ENCODE data around the gene CSAG1. TPM values are rescaled to one million over a fixed set of nuclear protein-coding genes. Genes with fewer than 3 reads are reported as not detected.
"Not testable (repeated sequence)": the region's sequence is repeated elsewhere in the genome, so short reads cannot be mapped to it uniquely, and the experiment has no call there.

The CSAG1 gene, protein sequence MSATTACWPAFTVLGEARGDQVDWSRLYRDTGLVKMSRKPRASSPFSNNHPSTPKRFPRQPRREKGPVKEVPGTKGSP
- total RNA-seq: not detected

DNA sequence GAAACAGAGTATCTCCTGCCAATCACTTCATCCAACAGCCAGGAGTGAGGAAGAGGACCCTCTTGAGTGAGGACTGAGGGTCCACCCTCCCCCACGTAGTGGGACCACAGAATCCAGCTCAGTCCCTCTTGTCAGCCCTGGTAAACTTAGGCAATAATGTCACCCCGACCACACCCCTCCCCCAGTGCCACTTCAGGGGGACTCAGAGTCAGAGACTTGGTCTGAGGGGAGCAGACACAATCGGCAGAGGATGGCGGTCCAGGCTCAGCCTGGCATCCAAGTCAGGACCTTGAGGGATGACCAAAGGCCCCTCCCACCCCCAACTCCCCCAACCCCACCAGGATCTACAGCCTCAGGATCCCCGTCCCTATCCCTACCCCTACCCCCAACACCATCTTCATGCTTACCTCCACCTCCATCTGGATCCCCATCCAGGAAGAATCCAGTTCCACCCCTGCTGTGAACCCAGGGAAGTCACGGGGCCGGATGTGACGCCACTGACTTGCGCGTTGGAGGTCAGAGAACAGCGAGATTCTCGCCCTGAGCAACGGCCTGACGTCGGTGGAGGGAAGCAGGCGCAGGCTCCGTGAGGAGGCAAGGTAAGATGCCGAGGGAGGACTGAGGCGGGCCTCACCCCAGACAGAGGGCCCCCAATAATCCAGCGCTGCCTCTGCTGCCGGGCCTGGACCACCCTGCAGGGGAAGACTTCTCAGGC is at the start of gene CSAG1, which contains the start of gene MAGEA12:
Gene CSAG1 (minus strand): TSS at position 461 of the 715 bp plus-strand sequence. CDS start 1,261 bp downstream, outside the sequence.
Gene MAGEA12 (plus strand): TSS at position 497 of the 715 bp plus-strand sequence. CDS start 2,405 bp downstream, outside the sequence.
- no peaks in the 10 kb centered on the region for H3K9me3 ChIP-seq
- no peak for TF ChIP-seq POLR2A (IDR thresholded peaks at IDR 0.05)
- no peaks in the 10 kb centered on the region for H3K4me1 ChIP-seq
- intact Hi-C loops (cut with DNase I; ENCODE audit: low total_unique reads) (no loop called here), in situ Hi-C loops (cut with MboI; ENCODE audit: low pct_ligation_motif_present in 1 of 4, low pct_unique_long_range_greater_than_20kb in 1 of 4, low sequenced_read_pairs in 3 of 4) (no loop called here)
- no peak for DNase-seq
- H3K27ac ChIP-seq: no peak within 1 kb of the TSS
- no peaks in the 10 kb centered on the region for H3K27me3 ChIP-seq
- WGBS, 2 donors (ENCODE audit: low coverage in 1 of 2): 82% methylated on average over 10 of the region's 21 CpGs; no CpG with 5 or more reads in 1 of the 2 donors
- H3K4me3 ChIP-seq: no peak within 1 kb of the TSS
- no peaks in the 10 kb centered on the region for H3K36me3 ChIP-seq

DNA sequence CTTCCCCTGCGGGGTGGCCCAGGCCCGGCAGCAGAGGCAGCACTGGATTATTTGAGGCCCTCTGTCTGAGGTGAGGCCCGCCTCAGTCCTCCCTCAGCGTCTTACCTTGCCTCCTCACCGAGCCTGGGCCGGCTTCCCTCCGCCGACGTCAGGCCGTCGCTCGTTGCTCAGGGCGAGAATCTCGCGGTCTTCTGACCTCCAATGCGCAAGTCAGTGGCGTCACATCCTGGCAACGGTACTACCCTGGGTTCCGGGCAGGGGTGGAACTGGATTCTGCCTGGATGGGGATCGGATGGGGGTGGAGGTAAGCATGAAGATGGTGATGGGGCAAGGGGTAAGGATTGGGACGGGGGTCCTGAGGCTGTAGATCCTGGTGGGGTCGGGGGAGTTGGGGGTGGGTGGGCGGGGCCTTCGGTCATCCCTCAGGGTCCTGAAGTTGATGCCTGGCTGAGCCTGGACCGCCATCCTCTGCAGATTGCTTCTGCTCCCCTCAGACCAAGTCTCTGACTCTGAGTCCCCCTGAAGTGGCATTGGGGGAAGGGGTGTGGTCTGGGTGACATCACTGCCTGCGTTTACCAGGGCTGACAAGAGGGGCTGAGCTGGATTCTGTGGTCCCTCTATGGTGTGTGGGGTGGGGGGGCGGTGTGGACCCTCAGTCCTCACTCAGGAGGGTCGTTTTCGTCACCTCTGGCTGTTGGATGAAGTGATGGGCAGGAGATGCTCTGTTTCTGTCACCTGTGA is 36.2 kb upstream of the CSAG1 start, which contains the start of gene MAGEA6:
Gene MAGEA6 (minus strand): TSS at position 141 of the 741 bp plus-strand sequence. CDS start 2,039 bp downstream, outside the sequence.
- H3K9me3 ChIP-seq; H3K4me3 ChIP-seq; intact Hi-C loops (cut with DNase I; ENCODE audit: low total_unique reads); H3K4me1 ChIP-seq; in situ Hi-C loops (cut with MboI; ENCODE audit: low pct_ligation_motif_present in 1 of 4, low pct_unique_long_range_greater_than_20kb in 1 of 4, low sequenced_read_pairs in 3 of 4); H3K27ac ChIP-seq; DNase-seq; H3K36me3 ChIP-seq; H3K27me3 ChIP-seq: not testable (repeated sequence)
- no CpG with 5 or more reads among the region's 29 CpGs for WGBS, 2 donors (ENCODE audit: low coverage in 1 of 2)

DNA sequence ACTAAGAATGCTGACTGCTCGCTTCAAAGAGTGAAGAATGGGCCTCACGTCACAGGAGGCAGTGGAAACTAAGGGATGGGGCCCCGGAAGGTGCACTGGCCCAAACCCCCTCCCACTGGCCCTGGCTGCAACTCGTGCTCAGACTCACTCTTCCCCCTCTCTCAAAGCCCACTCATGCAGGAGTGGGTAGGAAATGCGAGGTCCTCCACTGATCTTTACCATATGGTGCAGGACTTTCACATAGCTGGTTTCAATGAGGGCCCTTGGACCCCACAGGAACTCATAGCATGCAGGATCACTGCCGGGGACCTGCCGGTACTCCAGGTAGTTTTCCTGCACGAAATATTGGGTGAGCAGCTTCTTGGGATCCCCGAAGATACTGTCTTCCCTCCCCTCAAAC is 33.0 kb upstream of the CSAG1 start:
- intact Hi-C loops (cut with DNase I; ENCODE audit: low total_unique reads); H3K36me3 ChIP-seq; H3K9me3 ChIP-seq; H3K4me3 ChIP-seq; H3K4me1 ChIP-seq; H3K27me3 ChIP-seq; in situ Hi-C loops (cut with MboI; ENCODE audit: low pct_ligation_motif_present in 1 of 4, low pct_unique_long_range_greater_than_20kb in 1 of 4, low sequenced_read_pairs in 3 of 4); H3K27ac ChIP-seq; DNase-seq: not testable (repeated sequence)
- WGBS, 2 donors (ENCODE audit: low coverage in 1 of 2): 74% methylated on average over 9 of the region's 9 CpGs; no CpG with 5 or more reads in 1 of the 2 donors

DNA sequence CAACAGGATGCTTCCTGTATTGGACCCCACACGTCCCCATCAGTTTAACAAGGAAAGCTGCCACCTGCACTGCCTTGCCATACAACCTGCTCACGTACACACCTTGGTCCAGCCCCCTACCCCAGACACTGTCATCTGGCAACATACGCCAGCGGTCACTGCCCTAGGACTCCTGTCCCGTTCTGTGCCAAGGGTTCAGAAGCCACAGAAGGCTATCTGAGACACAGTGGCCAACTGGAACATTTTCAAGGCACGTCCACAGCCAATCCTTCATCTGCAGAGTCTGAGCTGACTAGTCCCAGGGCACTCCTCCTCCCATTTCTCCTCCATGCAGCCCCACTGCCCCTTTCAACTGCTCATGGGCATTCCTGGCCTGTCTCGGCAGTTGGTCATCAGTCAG is 28.1 kb upstream of the CSAG1 start:
- in situ Hi-C loops (cut with MboI; ENCODE audit: low pct_ligation_motif_present in 1 of 4, low pct_unique_long_range_greater_than_20kb in 1 of 4, low sequenced_read_pairs in 3 of 4): not testable (repeated sequence)

DNA sequence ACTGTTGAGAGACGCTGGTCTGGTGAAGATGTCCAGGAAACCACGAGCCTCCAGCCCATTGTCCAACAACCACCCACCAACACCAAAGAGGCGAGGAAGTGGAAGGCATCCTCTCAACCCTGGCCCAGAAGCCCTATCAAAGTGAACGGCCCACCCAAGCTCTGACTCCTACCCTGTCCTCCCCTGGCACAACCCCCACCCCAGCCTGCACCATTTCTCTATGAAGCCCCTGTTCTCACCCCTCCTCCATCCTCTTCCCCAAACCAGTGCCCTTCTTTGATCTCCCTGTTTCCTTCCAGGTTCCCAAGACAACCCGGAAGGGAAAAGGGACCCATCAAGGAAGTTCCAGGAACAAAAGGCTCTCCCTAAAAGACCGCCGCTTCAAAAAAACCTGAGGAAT is 26.0 kb upstream of the CSAG1 start:
- H3K4me1 ChIP-seq; DNase-seq; H3K4me3 ChIP-seq; H3K36me3 ChIP-seq; intact Hi-C loops (cut with DNase I; ENCODE audit: low total_unique reads); H3K9me3 ChIP-seq; in situ Hi-C loops (cut with MboI; ENCODE audit: low pct_ligation_motif_present in 1 of 4, low pct_unique_long_range_greater_than_20kb in 1 of 4, low sequenced_read_pairs in 3 of 4); H3K27ac ChIP-seq; H3K27me3 ChIP-seq: not testable (repeated sequence)
- 85% methylated on average over 5 of the region's 7 CpGs; no CpG with 5 or more reads in 1 of the 2 donors for WGBS, 2 donors (ENCODE audit: low coverage in 1 of 2)

More for the DNA sequence above, 28.1 kb upstream of the CSAG1 start:
- H3K4me1 ChIP-seq; DNase-seq; H3K27ac ChIP-seq; H3K27me3 ChIP-seq; intact Hi-C loops (cut with DNase I; ENCODE audit: low total_unique reads); H3K4me3 ChIP-seq; H3K36me3 ChIP-seq; H3K9me3 ChIP-seq: not testable (repeated sequence)
- 67% methylated on average over 2 of the region's 7 CpGs; no CpG with 5 or more reads in 1 of the 2 donors for WGBS, 2 donors (ENCODE audit: low coverage in 1 of 2)

DNA sequence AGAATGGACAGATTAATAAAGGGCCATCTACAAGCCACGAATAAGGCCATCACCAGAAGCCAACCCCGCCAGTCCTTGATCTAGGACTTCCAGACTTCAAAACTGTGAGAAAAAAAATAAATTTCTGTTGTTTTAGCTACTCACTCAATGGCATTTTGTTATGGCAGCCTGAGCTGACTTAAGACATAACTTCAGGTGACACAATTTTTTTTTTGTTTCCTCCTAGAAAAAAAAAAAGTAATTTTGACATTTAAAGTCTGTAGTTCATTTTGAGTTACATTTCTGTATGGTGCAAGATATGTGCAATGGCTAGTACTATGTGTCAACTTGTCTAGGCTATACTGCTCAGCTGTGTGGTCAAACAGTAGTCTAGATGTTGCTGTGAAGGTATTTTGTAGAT is 25.4 kb upstream of the CSAG1 start, which contains the start of gene CSAG3:
Gene CSAG3 (plus strand): TSS at position 301 of the 400 bp plus-strand sequence.
- DNase-seq; H3K27me3 ChIP-seq; in situ Hi-C loops (cut with MboI; ENCODE audit: low pct_ligation_motif_present in 1 of 4, low pct_unique_long_range_greater_than_20kb in 1 of 4, low sequenced_read_pairs in 3 of 4); H3K27ac ChIP-seq; H3K4me3 ChIP-seq; H3K36me3 ChIP-seq; intact Hi-C loops (cut with DNase I; ENCODE audit: low total_unique reads); H3K9me3 ChIP-seq; H3K4me1 ChIP-seq: not testable (repeated sequence)
- WGBS, 2 donors (ENCODE audit: low coverage in 1 of 2): no CpG with 5 or more reads among the region's 2 CpGs

DNA sequence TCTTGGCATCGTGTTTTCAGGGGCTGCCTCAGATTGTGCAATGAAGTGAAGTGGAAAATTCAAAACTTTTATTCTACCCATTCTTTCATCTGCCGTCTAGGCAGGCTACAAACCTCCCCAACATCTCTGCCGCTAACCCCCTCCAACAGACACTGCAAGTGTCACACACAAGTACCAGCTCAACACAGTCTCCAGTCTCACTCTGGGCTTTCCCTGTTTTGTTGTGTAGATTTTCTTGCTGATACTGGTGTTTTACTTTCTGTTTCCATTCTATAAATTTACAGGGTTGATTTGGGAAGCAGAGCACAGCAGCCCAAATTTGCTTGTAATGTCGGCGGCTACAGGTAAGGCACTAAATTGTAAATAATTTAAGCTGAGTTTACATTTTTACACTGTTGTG is 21.4 kb upstream of the CSAG1 start:
- H3K4me1 ChIP-seq; H3K9me3 ChIP-seq; H3K27ac ChIP-seq; intact Hi-C loops (cut with DNase I; ENCODE audit: low total_unique reads); H3K36me3 ChIP-seq; H3K27me3 ChIP-seq; H3K4me3 ChIP-seq; in situ Hi-C loops (cut with MboI; ENCODE audit: low pct_ligation_motif_present in 1 of 4, low pct_unique_long_range_greater_than_20kb in 1 of 4, low sequenced_read_pairs in 3 of 4); DNase-seq: not testable (repeated sequence)
- no CpG with 5 or more reads among the region's 5 CpGs for WGBS, 2 donors (ENCODE audit: low coverage in 1 of 2)

DNA sequence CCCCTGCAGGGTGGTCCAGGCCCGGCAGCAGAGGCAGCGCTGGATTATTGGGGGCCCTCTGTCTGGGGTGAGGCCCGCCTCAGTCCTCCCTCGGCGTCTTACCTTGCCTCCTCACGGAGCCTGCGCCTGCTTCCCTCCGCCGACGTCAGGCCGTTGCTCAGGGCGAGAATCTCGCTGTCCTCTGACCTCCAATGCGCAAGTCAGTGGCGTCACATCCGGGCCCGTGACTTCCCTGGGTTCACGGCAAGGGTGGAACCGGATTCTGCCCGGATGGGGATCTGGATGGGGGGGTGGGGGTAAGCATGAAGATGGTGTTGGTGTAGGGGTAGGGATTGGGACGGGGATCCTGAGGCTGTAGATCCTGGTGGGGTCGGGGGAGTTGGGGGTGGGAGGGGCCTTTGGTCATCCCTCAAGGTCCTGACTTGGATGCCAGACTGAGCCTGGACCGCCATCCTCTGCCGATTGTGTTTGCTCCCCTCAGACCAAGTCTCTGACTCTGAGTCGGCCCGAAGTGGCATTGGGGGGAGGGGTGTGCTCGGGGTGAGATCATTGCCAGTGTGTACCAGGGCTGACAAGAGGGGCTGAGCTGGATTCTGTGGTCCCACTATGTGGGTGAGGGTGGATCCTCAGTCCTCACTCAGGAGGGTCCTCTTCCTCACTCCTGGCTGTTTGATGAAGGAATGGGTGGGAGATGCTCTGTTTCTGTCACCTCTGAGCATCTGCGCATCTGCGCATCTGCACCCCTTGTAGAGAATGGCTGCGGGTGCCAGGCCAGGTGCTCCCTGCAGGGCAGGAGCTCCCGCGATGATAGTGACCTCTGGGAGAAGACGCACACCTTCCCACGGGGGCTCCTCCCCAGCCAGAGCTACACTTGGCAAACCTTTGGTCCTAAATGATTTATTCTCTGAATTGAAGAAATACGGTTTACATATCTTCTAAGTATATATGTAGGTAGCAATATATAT is 20.4 kb upstream of the CSAG1 start, which contains the start of gene MAGEA2:
Gene MAGEA2 (minus strand): TSS at position 157 of the 965 bp plus-strand sequence. CDS start 2,479 bp downstream, outside the sequence.
- DNase-seq; H3K36me3 ChIP-seq; H3K4me1 ChIP-seq; H3K4me3 ChIP-seq; H3K9me3 ChIP-seq; H3K27ac ChIP-seq; H3K27me3 ChIP-seq; intact Hi-C loops (cut with DNase I; ENCODE audit: low total_unique reads); in situ Hi-C loops (cut with MboI; ENCODE audit: low pct_ligation_motif_present in 1 of 4, low pct_unique_long_range_greater_than_20kb in 1 of 4, low sequenced_read_pairs in 3 of 4): not testable (repeated sequence)
- WGBS, 2 donors (ENCODE audit: low coverage in 1 of 2): no CpG with 5 or more reads among the region's 35 CpGs

All from transverse colon (tissue), 4 donors.